Body of pancreas (tissue), 4 donors: ENCODE measurements around the gene SYDE1. TPM values are rescaled to one million over a fixed set of nuclear protein-coding genes. Genes with fewer than 3 reads are reported as not detected.

ENCODE experiments used
- ATAC-seq: fragments of 150-250 bp; one replicate; pipeline ENCODE4 v1.9.1; 2016
- DNase-seq, 4 donors: peaks; one replicate each; pipeline ENCODE4 v3.0.0-alpha.2; 2019
- H3K27ac ChIP-seq, 4 donors: fragments of 200-600 bp; sonication (generic); 1 replicate in 3 of 4; 2 replicates in 1 of 4; pipeline versions ENCODE4 v1.5.1 to v1.6.1; 2016 to 2019; ENCODE audit warnings: mild to moderate bottlenecking in 1 of 4, mixed read lengths in 1 of 4, moderate library complexity in 1 of 4
- H3K27me3 ChIP-seq, 2 donors: fragments of 200-600 bp; sonication (generic); one replicate each; pipeline ENCODE4 v1.6.0; 2016; ENCODE audit warnings: mild to moderate bottlenecking in 1 of 2
- H3K36me3 ChIP-seq, 2 donors: fragments of 200-600 bp; sonication (generic); replicated peaks in 1 of 2; 2 replicates each; pipeline ENCODE4 v1.5.1; 2016; ENCODE audit warnings: low read depth in 2 of 2; ENCODE audit not compliant: insufficient read depth in 1 of 2
- H3K4me1 ChIP-seq: fragments of 200-600 bp; sonication (generic); one replicate; pipeline ENCODE4 v1.6.0; 2016
- H3K4me3 ChIP-seq, 2 donors: fragments of 200-600 bp; sonication (generic); 1 replicate in 1 of 2; 2 replicates in 1 of 2; pipeline ENCODE4 v1.5.1; 2016 to 2019
- H3K9me3 ChIP-seq, 3 donors: fragments of 200-600 bp; sonication (generic); 1 replicate in 2 of 3; 2 replicates in 1 of 3; pipeline ENCODE4 v1.5.1; 2016
- POLR2A ChIP-seq, 3 donors: fragments of 450-650 bp; IDR thresholded peaks; one replicate each; pipeline ENCODE4 v1.6.1; 2016; ENCODE audit warnings: antibody characterized with exemption in 3 of 3, mild to moderate bottlenecking in 2 of 3
- WGBS, 2 donors: methylation state at CpG; one replicate each; pipeline ENCODE4 v1.1.5; 2017; 5-methylcytosine and 5-hydroxymethylcytosine counted together
- intact Hi-C: fragments of 100-400 bp; cut with DNase I; formaldehyde crosslinking; loops from one replicate; pipeline ENCODE4 v1.15.1; 2023
- total RNA-seq, 2 donors: library from RNA; depleted of rRNA; stranded (reverse); fragments of >200 nt; gene quantifications; one replicate each; pipeline ENCODE4 v1.1.0, GENCODE V29; 2016
- TF ChIP-seq, protein P1 (sequence below), 7 experiments: fragments of 450-650 bp in 4 of 7; fragments of 200-600 bp in 3 of 7; sonication (generic) in 3 of 7; IDR thresholded peaks; one replicate each; pipeline ENCODE4 v1.5.1; 2016 to 2019; ENCODE audit warnings: antibody characterized with exemption in 7 of 7

SYDE1 gene
- total RNA-seq, 2 donors from 2014 or later, result 6.3 to 9.9 TPM

DNA sequence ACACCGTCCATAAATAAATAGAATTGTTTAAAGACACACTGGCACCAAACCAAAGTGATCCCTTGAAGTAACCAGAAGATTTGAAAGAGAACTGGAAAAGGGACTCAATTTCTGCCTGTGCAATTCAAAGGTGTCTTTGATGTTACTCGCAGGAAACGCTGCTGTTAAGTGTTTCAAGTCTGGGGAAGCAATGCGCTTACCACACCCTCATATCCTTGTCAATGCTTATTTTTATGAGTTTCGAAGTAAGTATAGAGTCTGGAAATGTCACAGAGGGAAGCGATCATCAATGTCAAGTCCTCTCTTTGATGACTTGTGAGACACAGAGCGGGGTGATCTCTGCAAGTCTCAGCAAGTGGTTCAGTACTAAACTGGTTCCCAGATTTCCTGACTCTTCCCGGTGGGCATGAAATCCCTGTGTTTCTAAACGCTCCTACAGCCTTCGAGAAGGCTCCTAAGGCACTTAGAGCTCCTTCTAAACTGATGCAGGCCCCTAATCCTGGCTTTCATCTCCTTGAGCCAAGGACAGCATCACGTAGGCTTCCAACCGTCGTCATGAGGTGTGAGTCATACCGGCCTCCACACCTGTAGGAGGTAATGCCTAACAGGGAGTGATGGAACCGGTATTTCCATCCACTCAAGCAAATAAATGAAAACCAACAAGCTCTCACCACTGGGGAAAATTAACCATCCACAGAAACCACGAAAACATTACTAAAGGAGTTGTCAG is 22.8 kb downstream of the SYDE1 start:
- H3K4me1 ChIP-seq, result peaks cover 1% of the 10 kb centered on the region
- WGBS, 2 donors, result 46 to 53% methylated on average over 16 of the region's 16 CpGs
- no peaks in the 10 kb centered on the region for H3K9me3 ChIP-seq
- H3K36me3 ChIP-seq, result no peaks in the 10 kb centered on the region
- no peak overlapping the region for H3K4me3 ChIP-seq
- DNase-seq (peak in 2 of 4 donors; percentile 22 to 53), ATAC-seq (no peak)
- H3K27me3 ChIP-seq, result no peaks in the 10 kb centered on the region
- intact Hi-C loops, result no loop called here
- H3K27ac ChIP-seq, result no peak overlapping the region
- TF ChIP-seq POLR2A (IDR thresholded peaks at IDR 0.05), result no peak
- TF ChIP-seq, protein P1, sequence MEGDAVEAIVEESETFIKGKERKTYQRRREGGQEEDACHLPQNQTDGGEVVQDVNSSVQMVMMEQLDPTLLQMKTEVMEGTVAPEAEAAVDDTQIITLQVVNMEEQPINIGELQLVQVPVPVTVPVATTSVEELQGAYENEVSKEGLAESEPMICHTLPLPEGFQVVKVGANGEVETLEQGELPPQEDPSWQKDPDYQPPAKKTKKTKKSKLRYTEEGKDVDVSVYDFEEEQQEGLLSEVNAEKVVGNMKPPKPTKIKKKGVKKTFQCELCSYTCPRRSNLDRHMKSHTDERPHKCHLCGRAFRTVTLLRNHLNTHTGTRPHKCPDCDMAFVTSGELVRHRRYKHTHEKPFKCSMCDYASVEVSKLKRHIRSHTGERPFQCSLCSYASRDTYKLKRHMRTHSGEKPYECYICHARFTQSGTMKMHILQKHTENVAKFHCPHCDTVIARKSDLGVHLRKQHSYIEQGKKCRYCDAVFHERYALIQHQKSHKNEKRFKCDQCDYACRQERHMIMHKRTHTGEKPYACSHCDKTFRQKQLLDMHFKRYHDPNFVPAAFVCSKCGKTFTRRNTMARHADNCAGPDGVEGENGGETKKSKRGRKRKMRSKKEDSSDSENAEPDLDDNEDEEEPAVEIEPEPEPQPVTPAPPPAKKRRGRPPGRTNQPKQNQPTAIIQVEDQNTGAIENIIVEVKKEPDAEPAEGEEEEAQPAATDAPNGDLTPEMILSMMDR (IDR thresholded peaks at IDR 0.05), result peak in 1 of 7 experiments; percentile 2

DNA sequence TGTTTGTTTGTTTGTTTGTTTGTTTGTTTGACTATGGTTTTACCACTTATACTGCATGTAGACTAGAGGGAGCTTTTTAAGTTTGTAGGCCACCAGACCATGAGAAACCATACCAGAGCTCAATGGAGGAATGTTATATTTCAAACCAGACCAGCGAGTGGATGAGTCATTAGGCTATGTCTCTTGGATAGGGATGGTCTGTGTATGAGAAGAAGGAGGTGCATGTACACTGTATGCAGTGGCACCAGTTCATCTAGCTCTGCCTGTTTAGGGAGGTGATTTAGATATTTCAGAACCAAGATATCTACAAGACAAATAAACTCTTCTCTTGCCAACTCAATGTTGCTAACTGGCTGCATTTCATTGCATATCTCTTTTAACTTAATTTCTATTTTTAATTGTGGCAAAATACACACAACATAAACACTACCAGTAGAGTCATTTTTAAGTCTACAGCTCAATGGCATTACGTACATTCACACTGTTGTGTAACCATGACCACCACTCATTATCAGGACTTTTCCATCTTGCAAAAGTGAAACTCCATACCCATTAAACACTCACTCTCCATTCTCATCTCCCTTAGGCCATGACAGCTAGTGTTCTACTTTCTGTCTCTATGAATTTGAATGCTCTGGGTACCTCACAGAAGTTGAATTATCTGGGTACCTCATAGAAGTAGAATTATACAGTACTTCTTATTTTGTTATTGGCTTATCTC is 29.2 kb downstream of the SYDE1 start:
- Histone ChIP-seq H3K4me1 (no peaks in the 10 kb centered on the region), H3K27me3 (no peaks in the 10 kb centered on the region), H3K4me3 (no peak overlapping the region), H3K9me3 (no peaks in the 10 kb centered on the region), H3K27ac (no peak overlapping the region), H3K36me3 (no peaks in the 10 kb centered on the region)
- ATAC-seq (no peak), DNase-seq (no peak)
- 45 to 81% methylated on average over 2 of the region's 2 CpGs for WGBS, 2 donors
- intact Hi-C loops, result no loop called here
- no peak for TF ChIP-seq POLR2A (IDR thresholded peaks at IDR 0.05)
- TF ChIP-seq, protein P1 (IDR thresholded peaks at IDR 0.05), result no peak

DNA sequence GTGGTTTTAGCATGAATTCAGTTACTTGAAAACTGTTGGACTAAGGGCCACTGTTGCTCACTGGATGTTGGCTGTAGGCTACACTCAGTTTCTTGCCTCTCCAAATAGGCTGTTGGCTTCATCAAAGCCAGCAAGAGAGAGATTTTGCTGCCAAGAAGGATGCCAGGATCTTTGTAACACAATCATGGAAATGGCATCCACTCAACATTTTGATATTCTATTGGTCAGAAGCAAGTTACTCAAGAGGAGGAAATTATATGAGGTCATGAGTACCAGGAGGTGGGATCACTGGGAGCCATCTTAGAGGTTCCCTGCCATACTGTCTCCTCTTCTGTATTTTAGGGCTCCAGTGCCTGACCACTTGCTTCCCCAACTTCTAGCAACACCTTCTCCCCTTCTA is 30.6 kb downstream of the SYDE1 start:
- H3K27me3 ChIP-seq, result no peaks in the 10 kb centered on the region
- intact Hi-C loops, result no loop called here
- no peak overlapping the region for H3K4me3 ChIP-seq
- no peak overlapping the region for H3K27ac ChIP-seq
- ATAC-seq (no peak), DNase-seq (no peak)
- TF ChIP-seq, protein P1 (IDR thresholded peaks at IDR 0.05), result no peak
- no peak for TF ChIP-seq POLR2A (IDR thresholded peaks at IDR 0.05)
- H3K4me1 ChIP-seq, result no peaks in the 10 kb centered on the region
- no peaks in the 10 kb centered on the region for H3K36me3 ChIP-seq
- H3K9me3 ChIP-seq, result no peaks in the 10 kb centered on the region

DNA sequence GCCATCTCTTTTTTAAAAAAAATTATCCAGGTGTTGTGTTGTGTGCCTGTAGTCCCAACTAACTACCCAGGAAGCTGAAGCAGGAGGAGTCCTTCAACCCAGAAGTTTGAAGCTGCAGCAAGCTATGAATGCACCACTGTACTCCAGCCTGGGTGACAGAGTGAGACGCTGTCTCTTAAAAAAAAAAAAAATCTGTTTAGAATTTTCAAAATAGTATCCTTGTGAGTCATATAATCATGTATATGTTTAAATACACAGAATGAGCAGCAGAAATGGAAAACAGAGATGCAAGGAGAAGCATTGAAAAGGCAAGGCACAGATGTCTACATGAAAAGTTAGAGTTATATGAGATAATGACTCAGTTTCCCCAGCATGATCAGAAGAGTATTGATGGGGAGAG is 31.2 kb downstream of the SYDE1 start:
- TF ChIP-seq, protein P1 (IDR thresholded peaks at IDR 0.05), result no peak
- TF ChIP-seq POLR2A (IDR thresholded peaks at IDR 0.05), result no peak
- H3K9me3 ChIP-seq, result no peaks in the 10 kb centered on the region
- intact Hi-C loops, result no loop called here
- ATAC-seq (no peak), DNase-seq (no peak)
- H3K4me1 ChIP-seq, result no peaks in the 10 kb centered on the region
- no peak overlapping the region for H3K4me3 ChIP-seq
- WGBS, 2 donors, result 19 to 21% methylated on average over 1 of the region's 1 CpG
- H3K27me3 ChIP-seq, result no peaks in the 10 kb centered on the region
- no peaks in the 10 kb centered on the region for H3K36me3 ChIP-seq
- H3K27ac ChIP-seq, result no peak overlapping the region
